H1 (cell line): ENCODE data around the gene SIGLEC15. TPM values are rescaled to one million over a fixed set of nuclear protein-coding genes. Genes with fewer than 3 reads are reported as not detected.
A peak's percentile ranks its signal among the peaks of the same experiment; 100 is the strongest.

Source experiments
- CTCF ChIA-PET: fragments of 300-600 bp; sonication (Branson Sonifier 250); formaldehyde crosslinking; loops from one replicate; lab custom pipeline; 2021; ENCODE audit not compliant: partially characterized antibody; lab: Charles Lee
- POLR2A ChIA-PET: fragments of 300-600 bp; sonication (Branson Sonifier 250); formaldehyde crosslinking; loops from one replicate; lab custom pipeline; 2021; ENCODE audit warnings: inconsistent platforms; ENCODE audit not compliant: partially characterized antibody; lab: Charles Lee
- DNase-seq, 2 experiments: peaks; one replicate each; pipeline versions ENCODE4 v3.0.0 to v3.0.0-alpha.2; 2010 to 2022; ENCODE audit warnings: low spot score in 2 of 2, low read depth in 1 of 2, mixed read lengths in 1 of 2
- FAIRE-seq: peaks from 2 replicates; lab custom pipeline; 2011; peaks lifted over from hg19 to GRCh38; lab: Jason Lieb, UNC
- H2AFZ ChIP-seq: 2 replicates; pipeline ENCODE4 v1.8.1; 2012; ENCODE audit warnings: low read length, inconsistent platforms
- H2AK5ac ChIP-seq: 2 replicates; pipeline ENCODE4 v1.6.1; 2013; ENCODE audit warnings: low read depth, low read length
- H2BK120ac ChIP-seq: replicated peaks from 2 replicates; pipeline ENCODE3; 2013; ENCODE audit warnings: low read depth, low read length, inconsistent platforms
- H2BK12ac ChIP-seq: 2 replicates; pipeline ENCODE4 v1.6.1; 2013; ENCODE audit warnings: low read depth, low read length
- H2BK15ac ChIP-seq: 2 replicates; pipeline ENCODE4 v1.6.1; 2013; ENCODE audit warnings: low read length
- H2BK20ac ChIP-seq: 2 replicates; pipeline ENCODE4 v1.6.1; 2013; ENCODE audit warnings: low read length
- H2BK5ac ChIP-seq: 2 replicates; pipeline ENCODE4 v1.6.1; 2013; ENCODE audit warnings: low read depth, low read length
- H3K14ac ChIP-seq: 2 replicates; pipeline ENCODE4 v1.6.1; 2013; ENCODE audit warnings: inconsistent platforms; ENCODE audit not compliant: insufficient read length
- H3K18ac ChIP-seq: 2 replicates; pipeline ENCODE4 v1.6.1; 2013; ENCODE audit warnings: low read length; ENCODE audit errors: extremely low read depth
- H3K23ac ChIP-seq: 2 replicates; pipeline ENCODE4 v1.6.1; 2013; ENCODE audit warnings: inconsistent platforms; ENCODE audit not compliant: insufficient read length
- H3K23me2 ChIP-seq: 2 replicates; pipeline ENCODE4 v1.6.1; 2013; ENCODE audit warnings: low read depth, low read length
- H3K27ac ChIP-seq: 2 replicates; pipeline ENCODE4 v1.6.1; 2011; ENCODE audit warnings: low read depth, low read length, inconsistent platforms
- H3K27me3 ChIP-seq, 4 experiments: replicated peaks in 1 of 4; 1 replicate in 1 of 4; 2 replicates in 3 of 4; pipeline versions ENCODE4 v1.6.1 to v1.8.1; 2011 to 2013; ENCODE audit warnings: low read length in 3 of 4, mild to moderate bottlenecking in 3 of 4, inconsistent platforms in 2 of 4, mixed read lengths in 2 of 4, moderate library complexity in 1 of 4; ENCODE audit not compliant: control insufficient read depth in 3 of 4, insufficient read depth in 3 of 4; ENCODE audit errors: extremely low read depth in 1 of 4
- H3K36me3 ChIP-seq, 4 experiments: 2 replicates each; pipeline versions ENCODE4 v1.6.1 to v1.8.1; 2011 to 2013; ENCODE audit warnings: mild to moderate bottlenecking in 4 of 4, low read length in 3 of 4, moderate library complexity in 2 of 4, control low read depth in 1 of 4, inconsistent platforms in 1 of 4; ENCODE audit not compliant: insufficient read depth in 4 of 4, control insufficient read depth in 2 of 4
- H3K4ac ChIP-seq: replicated peaks from 2 replicates; pipeline ENCODE3; 2013; ENCODE audit warnings: low read length, low read depth, mixed read lengths, inconsistent platforms; ENCODE audit not compliant: insufficient read length
- H3K4me1 ChIP-seq, 4 experiments: replicated peaks in 1 of 4; 1 replicate in 1 of 4; 2 replicates in 3 of 4; pipeline versions ENCODE4 v1.6.1 to v1.8.1; 2011 to 2013; ENCODE audit warnings: low read length in 3 of 4, inconsistent platforms in 2 of 4, mixed read lengths in 1 of 4; ENCODE audit not compliant: insufficient read depth in 4 of 4, control insufficient read depth in 3 of 4
- H3K4me2 ChIP-seq, 2 experiments: 2 replicates each; pipeline versions ENCODE4 v1.6.1 to v1.8.1; 2011 to 2013; ENCODE audit warnings: low read depth in 2 of 2, low read length in 2 of 2, control low read depth in 1 of 2, inconsistent platforms in 1 of 2, mild to moderate bottlenecking in 1 of 2; ENCODE audit not compliant: insufficient read depth in 1 of 2
- H3K4me3 ChIP-seq, 4 experiments: fragments of 200-600, 300-600 bp in 1 of 4; sonication (generic), shearing (Covaris generic), sonication (Bioruptor Twin) in 1 of 4; 2 replicates each; pipeline versions ENCODE4 v1.5.1 to v1.8.1; 2011 to 2016; ENCODE audit warnings: low read length in 4 of 4, low read depth in 3 of 4, control low read depth in 2 of 4, inconsistent platforms in 2 of 4, mild to moderate bottlenecking in 2 of 4, mixed read lengths in 1 of 4, moderate library complexity in 1 of 4; ENCODE audit not compliant: insufficient read depth in 2 of 4; ENCODE audit errors: extremely low read depth in 1 of 4
- H3K56ac ChIP-seq: replicated peaks from 2 replicates; pipeline ENCODE3; 2013; ENCODE audit warnings: low read depth, mild to moderate bottlenecking, mixed read lengths, low read length, inconsistent platforms; ENCODE audit not compliant: insufficient read length
- H3K79me1 ChIP-seq: 2 replicates; pipeline ENCODE4 v1.6.1; 2013; ENCODE audit warnings: low read depth, low read length, control low read depth
- H3K79me2 ChIP-seq, 2 experiments: 2 replicates each; pipeline versions ENCODE4 v1.6.1 to v1.8.1; 2012 to 2013; ENCODE audit warnings: low read length in 2 of 2, mild to moderate bottlenecking in 2 of 2, inconsistent platforms in 1 of 2; ENCODE audit not compliant: insufficient read depth in 2 of 2, control insufficient read depth in 1 of 2
- H3K9ac ChIP-seq, 4 experiments: replicated peaks in 1 of 4; 1 replicate in 1 of 4; 2 replicates in 3 of 4; pipeline versions ENCODE4 v1.6.1 to v1.8.1; 2011 to 2013; ENCODE audit warnings: low read depth in 3 of 4, low read length in 3 of 4, control low read depth in 2 of 4, mild to moderate bottlenecking in 2 of 4, moderate library complexity in 2 of 4, inconsistent platforms in 1 of 4; ENCODE audit errors: extremely low read depth in 1 of 4
- H3K9me3 ChIP-seq, 2 experiments: 2 replicates each; pipeline versions ENCODE4 v1.6.1 to v1.8.1; 2012 to 2013; ENCODE audit warnings: mild to moderate bottlenecking in 2 of 2, moderate library complexity in 2 of 2, control low read depth in 1 of 2, inconsistent platforms in 1 of 2, low read depth in 1 of 2, low read length in 1 of 2, mixed read lengths in 1 of 2; ENCODE audit not compliant: insufficient read depth in 2 of 2
- H4K20me1 ChIP-seq, 2 experiments: replicated peaks in 1 of 2; 2 replicates each; pipeline versions ENCODE3 to v1.8.1; 2011 to 2013; ENCODE audit warnings: inconsistent platforms in 2 of 2, low read length in 2 of 2, mild to moderate bottlenecking in 1 of 2; ENCODE audit not compliant: insufficient read depth in 2 of 2, control insufficient read depth in 1 of 2
- H4K5ac ChIP-seq: 2 replicates; pipeline ENCODE4 v1.6.1; 2013; ENCODE audit warnings: low read length, low read depth, mixed read lengths, inconsistent platforms; ENCODE audit not compliant: insufficient read length
- H4K8ac ChIP-seq: 2 replicates; pipeline ENCODE4 v1.8.0; 2013; ENCODE audit warnings: mild to moderate bottlenecking, moderate library complexity, low read length, inconsistent platforms; ENCODE audit not compliant: insufficient read depth; ENCODE audit errors: extremely low read depth
- H4K91ac ChIP-seq: replicated peaks from 2 replicates; pipeline ENCODE3; 2013; ENCODE audit warnings: low read length, mixed read lengths, inconsistent platforms; ENCODE audit not compliant: insufficient read length
- HDAC6 ChIP-seq: IDR thresholded peaks from one replicate; pipeline ENCODE4 v1.7.1; 2012; ENCODE audit warnings: low read depth, mild to moderate bottlenecking, inconsistent platforms, low read length, moderate library complexity
- KDM5A ChIP-seq: fragments of 200-600 bp; IDR thresholded peaks from 2 replicates; pipeline ENCODE4 v1.7.1; 2012; ENCODE audit warnings: mild to moderate bottlenecking, low read length, inconsistent platforms, mixed read lengths
- RBBP5 ChIP-seq: IDR thresholded peaks from 2 replicates; pipeline ENCODE4 v1.7.1; 2012; ENCODE audit warnings: low read depth, mild to moderate bottlenecking, inconsistent platforms, low read length, moderate library complexity, borderline replicate concordance
- RFX5 ChIP-seq: IDR thresholded peaks from 2 replicates; pipeline ENCODE4 v1.6.1; 2011; ENCODE audit warnings: low read depth, low read length, improper control_type of control experiment, borderline replicate concordance
- YY1 ChIP-seq: IDR thresholded peaks from 2 replicates; pipeline ENCODE4 v1.6.1; 2011; ENCODE audit warnings: low read depth, mild to moderate bottlenecking, low read length
- WGBS, 2 experiments: shearing (Covaris generic) in 1 of 2; methylation state at CpG; one replicate each; pipeline versions ENCODE4 v1.1.6 to v1.1.7; 2013 to 2015; ENCODE audit warnings: low lambda C conversion rate in 2 of 2, mixed read lengths in 2 of 2, inconsistent platforms in 1 of 2, low coverage in 1 of 2, missing lambda C conversion rate in 1 of 2; ENCODE audit not compliant: insufficient replicate concordance in 2 of 2, insufficient coverage in 1 of 2, insufficient read length in 1 of 2; ENCODE audit errors: extremely low coverage in 1 of 2, missing lambda C conversion rate in 1 of 2; 5-methylcytosine and 5-hydroxymethylcytosine counted together
- polyA plus RNA-seq, 7 experiments: library from polyadenylated mRNA; depleted of rRNA in 3 of 7; stranded (reverse) in 5 of 7; unstranded in 2 of 7; fragments of >200 nt in 5 of 7; fragments of 200-250 nt in 2 of 7; gene quantifications; 1 replicate in 5 of 7; 2 replicates in 1 of 7; 4 replicates in 1 of 7; pipeline versions ENCODE4 v1.2.1 to v1.2.3, GENCODE V29; 2011 to 2013; ENCODE audit warnings: missing spikeins in 2 of 7, mixed read lengths in 2 of 7
- total RNA-seq: library from RNA; stranded (reverse); fragmentation: NEBNext Ultra II Directional; extraction: Animal tissue kit (Norgen Biotek cat#: 25700); gene quantifications from 2 replicates; pipeline ENCODE4 v1.2.1, GENCODE V29; 2021
- TF ChIP-seq, protein P1 (sequence below): IDR thresholded peaks from 2 replicates; pipeline ENCODE4 v1.6.1; 2012; ENCODE audit warnings: low read length, inconsistent platforms

Gene SIGLEC15
- total and polyA plus RNA-seq, 2 of the 8 experiments (the other 6 are each of a cell fraction or from before 2014, with no cell fraction given), result 0.20 to 0.37 TPM

DNA sequence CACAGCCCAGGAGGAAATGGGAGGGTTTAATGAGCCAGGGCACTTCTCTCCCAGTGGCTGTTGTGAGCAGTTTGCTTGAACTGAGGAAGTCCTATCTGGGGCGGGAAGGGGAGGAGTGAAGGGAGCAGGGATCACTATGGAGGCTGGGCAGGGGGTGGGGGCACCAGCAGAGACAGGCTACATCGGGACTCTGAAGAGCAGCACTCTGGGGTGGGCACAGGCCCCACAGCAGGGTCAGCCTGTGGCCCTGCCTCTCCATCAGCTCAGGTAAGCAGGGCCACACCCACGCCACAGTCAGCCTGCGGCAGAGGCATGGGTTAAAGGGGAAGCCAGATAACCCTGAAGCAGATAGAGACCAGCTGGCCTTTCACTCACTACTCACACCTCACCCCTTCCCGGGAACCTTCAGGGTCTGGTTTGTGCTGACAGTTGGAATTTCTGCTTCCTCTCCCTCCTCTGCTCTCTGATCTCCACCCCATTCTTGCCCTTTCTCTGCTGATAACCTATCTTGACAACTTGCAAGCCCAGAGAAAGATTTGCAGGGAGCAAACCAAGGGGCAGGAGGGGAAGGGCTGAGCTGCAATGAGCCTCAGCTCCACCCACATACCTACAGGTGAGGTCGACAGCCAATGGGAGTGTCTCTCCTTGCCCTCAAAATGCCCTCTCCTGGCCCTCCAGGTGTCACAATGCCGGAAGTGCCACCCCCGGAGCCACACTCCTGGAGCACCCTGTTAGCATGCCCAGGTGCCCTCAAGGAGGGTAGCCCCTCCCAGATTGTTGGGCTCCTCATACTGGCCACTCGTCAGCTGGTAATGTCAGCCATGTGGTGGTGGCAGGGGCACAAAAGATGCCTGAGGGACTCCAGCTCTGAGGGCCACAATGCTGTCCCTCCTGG is 3.7 kb downstream of the SIGLEC15 start:
- no peak overlapping the region for H2AFZ ChIP-seq
- WGBS, 2 experiments, result 62% methylated on average over 9 of the region's 9 CpGs; no CpG with 5 or more reads in 1 of the 2 experiments
- no peak for FAIRE-seq
- TF ChIP-seq YY1, result no peak
- no peak for TF ChIP-seq HDAC6
- TF ChIP-seq RBBP5, result no peak
- no peak for TF ChIP-seq RFX5
- TF ChIP-seq, protein P1, sequence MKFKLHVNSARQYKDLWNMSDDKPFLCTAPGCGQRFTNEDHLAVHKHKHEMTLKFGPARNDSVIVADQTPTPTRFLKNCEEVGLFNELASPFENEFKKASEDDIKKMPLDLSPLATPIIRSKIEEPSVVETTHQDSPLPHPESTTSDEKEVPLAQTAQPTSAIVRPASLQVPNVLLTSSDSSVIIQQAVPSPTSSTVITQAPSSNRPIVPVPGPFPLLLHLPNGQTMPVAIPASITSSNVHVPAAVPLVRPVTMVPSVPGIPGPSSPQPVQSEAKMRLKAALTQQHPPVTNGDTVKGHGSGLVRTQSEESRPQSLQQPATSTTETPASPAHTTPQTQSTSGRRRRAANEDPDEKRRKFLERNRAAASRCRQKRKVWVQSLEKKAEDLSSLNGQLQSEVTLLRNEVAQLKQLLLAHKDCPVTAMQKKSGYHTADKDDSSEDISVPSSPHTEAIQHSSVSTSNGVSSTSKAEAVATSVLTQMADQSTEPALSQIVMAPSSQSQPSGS, result no peak
- TF ChIP-seq KDM5A, result no peak

More for the DNA sequence above, 3.7 kb downstream of the SIGLEC15 start:
- Histone ChIP-seq H3K79me1 (no peaks in the 10 kb centered on the region), H2BK15ac (peak overlapping the region; percentile 31; the same call in 1 of the 2 replicates), H3K36me3 (no peaks in the 10 kb centered on the region), H2BK20ac (peak overlapping the region; percentile 53; the same call in 1 of the 2 replicates), H3K79me2 (no peaks in the 10 kb centered on the region), H2AK5ac (no peak overlapping the region), H3K4me1 (peaks cover 0 to 20% (median 6%) of the 10 kb centered on the region in 4 experiments; a peak in 6 of 7 replicates), H3K14ac (no peak overlapping the region), H2BK12ac (0 out of 2 replicates have a peak overlapping the region, but pooled peaks have one; percentile 14), H3K9ac (no peak overlapping the region), H3K56ac (no peak overlapping the region), H3K18ac (no peak overlapping the region; the same call in 1 of the 2 replicates), H3K4ac (no peak overlapping the region), H4K91ac (peak overlapping the region; percentile 36), H3K4me2 (no peak overlapping the region; a peak in 1 of 4 replicates), H3K9me3 (no peaks in the 10 kb centered on the region), H3K4me3 (no peak overlapping the region), H3K23ac (no peak overlapping the region), H3K23me2 (no peaks in the 10 kb centered on the region; the same call in 1 of the 2 replicates), H4K8ac (peak overlapping the region; percentile 31; the same call in 1 of the 2 replicates), H3K27me3 (no peaks in the 10 kb centered on the region), H4K5ac (no peak overlapping the region), H3K27ac (no peak overlapping the region), H2BK120ac (no peak overlapping the region), H4K20me1 (no peaks in the 10 kb centered on the region), H2BK5ac (no peak overlapping the region; the same call in 1 of the 2 replicates)
- ChIA-PET CTCF (interaction anchor here (0.6 to 2.8 kb wide), 10 partner anchors 9 to 458 kb away, joined by 3 to 17 read pairs (median 4); no protein-coding TSS in a partner anchor), POLR2A (no interaction called here)
- peak in 1 of 2 experiments; percentile 49 for DNase-seq
